GM12891 (cell line): ENCODE results near the gene EPAS1.

Experiments used
- POLR2A ChIP-seq: IDR thresholded peaks from 2 replicates; pipeline ENCODE4 v1.6.1; 2011; ENCODE audit warnings: low read depth, low read length, control low read depth
- POLR2AphosphoS5 ChIP-seq: IDR thresholded peaks from 2 replicates; pipeline ENCODE4 v1.6.1; 2011; ENCODE audit warnings: low read depth, low read length, control low read depth

- TF ChIP-seq POLR2AphosphoS5 (no peak), POLR2A (no peak)
Observed at GRCh38 chr2:46387886-46388515, 90.8 kb downstream of the EPAS1 start.
